OCI-LY7 (cell line): ENCODE measurements around the gene S1PR1. TPM values are rescaled to one million over a fixed set of nuclear protein-coding genes. Genes with fewer than 3 reads are reported as not detected.

ENCODE experiments used
- BruUV-seq: library from RNA; stranded (reverse); fragments of 400-500 nt; replicated peaks from 2 replicates; lab custom pipeline; 2021; lab: Mats Ljungman, UMichigan
- CTCF ChIA-PET: fragments of 300-600 bp; sonication (Branson Sonifier 250); formaldehyde crosslinking; loops from one replicate; lab custom pipeline; 2022; ENCODE audit warnings: antibody characterized with exemption; ENCODE audit not compliant: unreplicated experiment; lab: Charles Lee
- POLR2A ChIA-PET: fragments of 300-600 bp; sonication (Branson Sonifier 250); formaldehyde crosslinking; loops from one replicate; lab custom pipeline; 2022; ENCODE audit warnings: antibody characterized with exemption; lab: Charles Lee
- DNase-seq: peaks from one replicate; pipeline ENCODE4 v3.0.0-alpha.2; 2015; ENCODE audit warnings: low spot score
- H2AFZ ChIP-seq: fragments of 200-600 bp; sonication (generic), shearing (Covaris generic); 2 replicates; pipeline ENCODE4 v1.6.1; 2014; ENCODE audit warnings: mild to moderate bottlenecking, antibody characterized with exemption, low read length, moderate library complexity
- H3K27ac ChIP-seq: fragments of 200-600 bp; sonication (generic); 2 replicates; pipeline ENCODE4 v1.5.1; 2014; ENCODE audit warnings: mixed run types, low read depth, mild to moderate bottlenecking, moderate library complexity, low read length, inconsistent platforms; ENCODE audit not compliant: poor library complexity, severe bottlenecking
- H3K36me3 ChIP-seq: fragments of 200-600 bp; sonication (generic); 2 replicates; pipeline ENCODE4 v1.6.1; 2014; ENCODE audit warnings: mild to moderate bottlenecking, antibody characterized with exemption, low read length, moderate library complexity, mixed read lengths; ENCODE audit not compliant: insufficient read depth
- H3K4me1 ChIP-seq: fragments of 200-600 bp; sonication (generic); 2 replicates; pipeline ENCODE4 v1.5.1; 2014; ENCODE audit warnings: mild to moderate bottlenecking, low read length; ENCODE audit not compliant: insufficient read depth, poor library complexity, severe bottlenecking
- H3K4me2 ChIP-seq: fragments of 200-600 bp; sonication (generic); 2 replicates; pipeline ENCODE4 v1.6.1; 2014; ENCODE audit warnings: mild to moderate bottlenecking, low read length
- H3K4me3 ChIP-seq: fragments of 200-600 bp; sonication (generic); 2 replicates; pipeline ENCODE4 v1.5.1; 2014; ENCODE audit warnings: mild to moderate bottlenecking, low read depth, low read length; ENCODE audit not compliant: poor library complexity, severe bottlenecking
- H3K79me2 ChIP-seq: fragments of 200-600 bp; sonication (generic); 2 replicates; pipeline ENCODE4 v1.6.1; 2016; ENCODE audit warnings: low read depth, mild to moderate bottlenecking, low read length, moderate library complexity, mixed read lengths; ENCODE audit not compliant: insufficient read depth
- H3K9me2 ChIP-seq: fragments of 200-600 bp; sonication (generic); 2 replicates; pipeline ENCODE4 v1.6.1; 2016; ENCODE audit warnings: mild to moderate bottlenecking, low read length, mixed read lengths; ENCODE audit not compliant: insufficient read depth
- H3K9me3 ChIP-seq: fragments of 200-600 bp; sonication (generic); 2 replicates; pipeline ENCODE4 v1.6.1; 2014; ENCODE audit warnings: mild to moderate bottlenecking, mixed run types, low read length, mixed read lengths
- H4K20me1 ChIP-seq: fragments of 200-600 bp; sonication (generic); 2 replicates; pipeline ENCODE4 v1.6.1; 2014; ENCODE audit warnings: mild to moderate bottlenecking, antibody characterized with exemption, low read length, moderate library complexity, mixed read lengths; ENCODE audit not compliant: insufficient read depth
- EZH2phosphoT487 ChIP-seq: fragments of 200-600 bp; sonication (generic); IDR thresholded peaks from 2 replicates; pipeline ENCODE4 v1.6.1; 2018; ENCODE audit warnings: low read depth, borderline replicate concordance, mild to moderate bottlenecking, mixed run types, antibody characterized with exemption, low read length, moderate library complexity, mixed read lengths
- intact Hi-C: fragments of 100-400 bp; cut with micrococcal nuclease; formaldehyde crosslinking; loops from one replicate; pipeline ENCODE4 v1.10.0; 2022; ENCODE audit not compliant: unreplicated experiment
- total RNA-seq, 2 experiments: library from RNA; depleted of rRNA in 1 of 2; stranded (reverse); fragments of >200 nt in 1 of 2; shearing (Covaris generic) in 1 of 2; gene quantifications; 2 replicates each; pipeline ENCODE4 v1.2.3, GENCODE V29; 2014 to 2022
- TF ChIP-seq, protein P1 (sequence below): fragments of 200-600 bp; sonication (generic); conservative IDR thresholded peaks from 2 replicates; pipeline ENCODE4 v1.5.1; 2014; ENCODE audit warnings: mild to moderate bottlenecking, antibody characterized with exemption, low read length, moderate library complexity, mixed read lengths

S1PR1 gene
- total RNA-seq, 2 experiments from 2014 or later, result 0.41 TPM; not detected in 1

DNA sequence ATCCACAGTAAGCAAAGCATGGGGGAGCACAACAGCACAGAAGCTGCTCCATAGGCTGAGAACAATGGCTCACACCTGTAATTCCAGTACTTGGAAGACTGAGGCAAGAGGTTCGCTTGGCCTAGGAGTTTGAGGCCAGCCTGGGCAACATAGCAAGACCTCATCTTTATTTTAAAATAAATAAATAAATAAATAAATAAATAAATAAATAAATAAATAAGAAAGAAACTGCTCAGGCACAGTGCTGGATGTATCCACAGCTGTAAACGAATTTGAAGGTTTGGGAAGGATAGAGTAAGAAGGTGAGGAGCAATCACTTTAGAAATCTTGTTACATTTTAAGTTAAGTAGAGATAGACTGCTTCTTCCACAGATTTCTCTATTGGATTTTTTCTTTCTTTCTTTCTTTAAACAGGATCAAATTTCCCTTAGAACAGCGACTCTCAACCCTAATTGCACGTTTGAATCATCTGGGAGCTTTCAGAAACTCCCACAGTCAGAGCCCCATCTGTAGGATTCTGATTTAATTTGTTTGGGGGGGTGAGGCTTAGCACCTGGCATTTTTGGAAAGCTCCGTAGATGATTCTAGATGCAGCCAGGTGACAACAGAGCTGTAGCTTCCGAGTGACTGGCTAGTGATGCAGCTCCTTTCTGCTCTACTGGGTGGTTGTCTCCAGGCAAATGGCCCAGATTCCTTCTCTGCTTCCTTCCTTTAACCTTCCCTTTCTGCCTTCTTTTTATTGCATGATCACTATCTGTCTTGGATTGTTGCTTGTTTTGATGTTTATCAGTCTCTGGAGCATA is 53.5 kb downstream of the S1PR1 start:
- Histone ChIP-seq H3K9me3 (no peaks in the 10 kb centered on the region), H3K36me3 (no peaks in the 10 kb centered on the region), H2AFZ (peak overlapping the region; percentile 70; the same call in 1 of the 2 replicates), H4K20me1 (no peaks in the 10 kb centered on the region), H3K4me1 (peaks cover 17% of the 10 kb centered on the region), H3K27ac (no peak overlapping the region), H3K4me2 (no peak overlapping the region), H3K9me2 (no peaks in the 10 kb centered on the region), H3K79me2 (no peaks in the 10 kb centered on the region), H3K4me3 (no peak overlapping the region)
- TF ChIP-seq, protein P1, sequence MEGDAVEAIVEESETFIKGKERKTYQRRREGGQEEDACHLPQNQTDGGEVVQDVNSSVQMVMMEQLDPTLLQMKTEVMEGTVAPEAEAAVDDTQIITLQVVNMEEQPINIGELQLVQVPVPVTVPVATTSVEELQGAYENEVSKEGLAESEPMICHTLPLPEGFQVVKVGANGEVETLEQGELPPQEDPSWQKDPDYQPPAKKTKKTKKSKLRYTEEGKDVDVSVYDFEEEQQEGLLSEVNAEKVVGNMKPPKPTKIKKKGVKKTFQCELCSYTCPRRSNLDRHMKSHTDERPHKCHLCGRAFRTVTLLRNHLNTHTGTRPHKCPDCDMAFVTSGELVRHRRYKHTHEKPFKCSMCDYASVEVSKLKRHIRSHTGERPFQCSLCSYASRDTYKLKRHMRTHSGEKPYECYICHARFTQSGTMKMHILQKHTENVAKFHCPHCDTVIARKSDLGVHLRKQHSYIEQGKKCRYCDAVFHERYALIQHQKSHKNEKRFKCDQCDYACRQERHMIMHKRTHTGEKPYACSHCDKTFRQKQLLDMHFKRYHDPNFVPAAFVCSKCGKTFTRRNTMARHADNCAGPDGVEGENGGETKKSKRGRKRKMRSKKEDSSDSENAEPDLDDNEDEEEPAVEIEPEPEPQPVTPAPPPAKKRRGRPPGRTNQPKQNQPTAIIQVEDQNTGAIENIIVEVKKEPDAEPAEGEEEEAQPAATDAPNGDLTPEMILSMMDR, result no peak
- no peak for TF ChIP-seq EZH2phosphoT487
- intact Hi-C loops, result no loop called here
- CTCF ChIA-PET, result no interaction called here
- BruUV-seq, result no TSS peak
- no peak for DNase-seq
- POLR2A ChIA-PET, result interaction anchor here (0.5 to 1.2 kb wide), 4 partner anchors 10 to 375 kb away, joined by 3 to 6 read pairs (median 4); no protein-coding TSS in a partner anchor

Other genes with a start within 250 kb of the S1PR1 start
- gene DPH5, start 211.2 kb upstream of the S1PR1 start, total RNA-seq (2014; rRNA removed; shearing (Covaris generic)), result 19.4 and 20.3 TPM in 2 replicates
- 44.1 and 45.6 TPM in 2 replicates for gene DPH5, start 211.2 kb upstream of the S1PR1 start, total RNA-seq (2022)